ENCODE measurements around the gene MED12L. TPM values are rescaled to one million over a fixed set of nuclear protein-coding genes. Genes with fewer than 3 reads are reported as not detected.

MED12L gene
- total and polyA plus RNA-seq, 10 of the 15 experiments (the other 5 are each of a cell fraction or from before 2014, with no cell fraction given): 0.01 to 0.06 (median 0.03) TPM; not detected in 2

GRCh38 chr3:151196434-151196833 lies 111.0 kb downstream of the MED12L start:
- Histone ChIP-seq H3K79me2 (ENCODE audit: control insufficient read depth, insufficient read depth, low read length) (no peaks in the 10 kb centered on the region), H3K4me3 (no peak overlapping the region), H3K9me3 (replicated peaks; ENCODE audit: control insufficient read depth, insufficient read depth, low read length) (no peaks in the 10 kb centered on the region), H3K27ac (ENCODE audit: control insufficient read depth, insufficient read depth) (no peak overlapping the region), H4K20me1 (ENCODE audit: control insufficient read depth, insufficient read depth) (no peaks in the 10 kb centered on the region), H3K9ac (ENCODE audit: control insufficient read depth, insufficient read depth, low read length) (no peak overlapping the region), H3K4me1 (ENCODE audit: control insufficient read depth, insufficient read depth, low read length) (no peaks in the 10 kb centered on the region), H2AFZ (ENCODE audit: control insufficient read depth, low read depth, low read length) (no peak overlapping the region), H3K36me3 (ENCODE audit: control insufficient read depth in 2 of 2, insufficient read depth in 2 of 2, low read length in 1 of 2) (no peaks in the 10 kb centered on the region), H3K27me3 (replicated peaks in 1 of 2; ENCODE audit: control insufficient read depth in 2 of 2, insufficient read depth in 2 of 2, low read length in 1 of 2) (no peaks in the 10 kb centered on the region; a peak in 1 of 4 replicates), H3K4me2 (ENCODE audit: control insufficient read depth, insufficient read depth) (no peak overlapping the region)
- ChIA-PET RAD21 (ENCODE audit: unreplicated experiment) (no interaction called here), SMC1A (ENCODE audit: uncharacterized antibody, unreplicated experiment) (interaction anchor here (1.4 to 1.5 kb wide), 2 partner anchors 11 to 12 kb away, joined by 3 to 5 read pairs; no protein-coding TSS in a partner anchor), POLR2A (no interaction called here), CTCF (interaction anchor here (0.6 to 2.9 kb wide), 3 partner anchors 28 to 32 kb away, joined by 3 to 10 read pairs (median 4); no protein-coding TSS in a partner anchor)
- BruUV-seq (replicated peaks): no TSS peak
- intact Hi-C loops (cut with micrococcal nuclease; ENCODE audit: unreplicated experiment): no loop called here
- DNase-seq (ENCODE audit: low read depth, low spot score) (no peak), FAIRE-seq (no peak), ATAC-seq (no peak)
- in situ Hi-C loops (cut with MboI): no loop called here
- TF ChIP-seq ESRRA (IDR thresholded peaks at IDR 0.05; ENCODE audit: low read length): no peak
- no peak for TF ChIP-seq ATF3 (IDR thresholded peaks at IDR 0.05; ENCODE audit: borderline replicate concordance, extremely low read depth, low read depth, low read length)
- no peak for TF ChIP-seq TARDBP (IDR thresholded peaks at IDR 0.05; ENCODE audit: borderline replicate concordance)
- no peak for TF ChIP-seq ASH2L (IDR thresholded peaks at IDR 0.05; ENCODE audit: borderline replicate concordance, low read depth)
- TF ChIP-seq CREM (IDR thresholded peaks at IDR 0.05; ENCODE audit: low read depth): no peak
- no peak for TF ChIP-seq CUX1 (IDR thresholded peaks at IDR 0.05; ENCODE audit: insufficient replicate concordance, low read depth, low read length)
- TF ChIP-seq TCF3 (IDR thresholded peaks at IDR 0.05; ENCODE audit: borderline replicate concordance, insufficient read depth, low read depth, low read length): no peak
- no peak for TF ChIP-seq ATF7 (IDR thresholded peaks at IDR 0.05; ENCODE audit: low read depth)
- no peak for TF ChIP-seq SPI1 (IDR thresholded peaks at IDR 0.05; ENCODE audit: borderline replicate concordance, insufficient read depth, low read depth, low read length)
- no peak for TF ChIP-seq CBFB (IDR thresholded peaks at IDR 0.05; ENCODE audit: low read depth)
- TF ChIP-seq GABPA (IDR thresholded peaks at IDR 0.05; ENCODE audit: low read depth): no peak
- TF ChIP-seq SMAD1 (IDR thresholded peaks at IDR 0.05; ENCODE audit: low read depth, partially characterized antibody): no peak
- TF ChIP-seq NKRF (conservative IDR thresholded peaks at IDR 0.05): no peak
- no peak for TF ChIP-seq SRF (IDR thresholded peaks at IDR 0.05; ENCODE audit: low read depth in 2 of 2, low read length in 2 of 2)
- TF ChIP-seq KDM1A (IDR thresholded peaks at IDR 0.05; ENCODE audit: borderline replicate concordance): no peak
- no peak for TF ChIP-seq RCOR1 (conservative IDR thresholded peaks at IDR 0.05; ENCODE audit: low read depth, low read length)
- TF ChIP-seq NFXL1 (IDR thresholded peaks at IDR 0.05; ENCODE audit: borderline replicate concordance): no peak
- no peak for TF ChIP-seq MTA2 (IDR thresholded peaks at IDR 0.05; ENCODE audit: low read depth)
- TF ChIP-seq NR2F1 (conservative IDR thresholded peaks at IDR 0.05): no peak

Measured in GM12878 (cell line).